Central memory CD4-positive, alpha-beta T cell (primary cell): Measurements from ENCODE around the gene R3HDM4.

Experiments used
- DNase-seq: peaks from one replicate; pipeline ENCODE4 v3.0.0; 2022

Gene R3HDM4

GRCh38 chr19:872266-872951 is 40.6 kb downstream of the R3HDM4 start:
- DNase-seq, result peak; percentile 79

DNA sequence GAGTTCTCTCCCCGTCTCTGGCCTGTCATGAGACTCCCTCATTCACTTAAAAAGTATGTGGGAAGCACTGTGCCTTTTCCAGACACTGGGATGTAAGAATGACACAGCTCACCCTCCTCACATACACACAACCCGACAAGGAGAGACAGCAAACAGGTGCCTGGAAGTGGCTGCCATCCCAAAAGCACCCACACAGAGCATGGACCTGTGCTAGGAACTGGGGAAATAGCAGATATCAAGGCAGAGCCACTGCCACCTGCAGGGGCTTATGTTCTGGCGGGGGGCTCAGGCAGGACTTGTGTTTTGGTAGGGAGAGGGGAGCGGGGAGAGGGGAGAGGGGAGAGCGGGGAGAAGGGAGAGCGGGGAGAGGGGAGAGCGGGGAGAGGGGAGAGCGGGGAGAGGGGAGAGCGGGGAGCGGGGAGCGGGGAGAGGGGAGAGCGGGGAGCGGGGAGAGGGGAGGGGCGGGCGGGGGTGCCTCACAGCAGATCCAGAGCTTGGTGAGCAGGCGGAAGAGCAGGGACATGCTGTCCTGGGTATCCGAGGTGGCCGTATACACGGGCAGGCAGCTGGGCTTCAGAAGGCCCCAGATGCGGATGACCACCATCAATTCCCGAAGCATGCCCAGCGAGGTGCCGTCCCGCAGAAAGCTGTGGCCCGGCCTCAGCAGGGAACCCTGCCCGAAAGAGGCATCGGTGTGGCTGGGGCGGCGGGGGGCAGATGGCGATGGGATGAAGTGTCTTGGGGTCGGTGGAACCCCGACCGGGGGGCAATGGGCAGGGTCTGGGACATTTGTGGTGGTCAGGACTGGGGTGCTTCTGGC is 41.4 kb downstream of the R3HDM4 start:
- DNase-seq, result no peak

GRCh38 chr19:870963-871401 is 42.0 kb downstream of the R3HDM4 start:
- no peak for DNase-seq

- no peak for DNase-seq
Observed at GRCh38 chr19:870314-870713, 42.7 kb downstream of the R3HDM4 start.

DNA sequence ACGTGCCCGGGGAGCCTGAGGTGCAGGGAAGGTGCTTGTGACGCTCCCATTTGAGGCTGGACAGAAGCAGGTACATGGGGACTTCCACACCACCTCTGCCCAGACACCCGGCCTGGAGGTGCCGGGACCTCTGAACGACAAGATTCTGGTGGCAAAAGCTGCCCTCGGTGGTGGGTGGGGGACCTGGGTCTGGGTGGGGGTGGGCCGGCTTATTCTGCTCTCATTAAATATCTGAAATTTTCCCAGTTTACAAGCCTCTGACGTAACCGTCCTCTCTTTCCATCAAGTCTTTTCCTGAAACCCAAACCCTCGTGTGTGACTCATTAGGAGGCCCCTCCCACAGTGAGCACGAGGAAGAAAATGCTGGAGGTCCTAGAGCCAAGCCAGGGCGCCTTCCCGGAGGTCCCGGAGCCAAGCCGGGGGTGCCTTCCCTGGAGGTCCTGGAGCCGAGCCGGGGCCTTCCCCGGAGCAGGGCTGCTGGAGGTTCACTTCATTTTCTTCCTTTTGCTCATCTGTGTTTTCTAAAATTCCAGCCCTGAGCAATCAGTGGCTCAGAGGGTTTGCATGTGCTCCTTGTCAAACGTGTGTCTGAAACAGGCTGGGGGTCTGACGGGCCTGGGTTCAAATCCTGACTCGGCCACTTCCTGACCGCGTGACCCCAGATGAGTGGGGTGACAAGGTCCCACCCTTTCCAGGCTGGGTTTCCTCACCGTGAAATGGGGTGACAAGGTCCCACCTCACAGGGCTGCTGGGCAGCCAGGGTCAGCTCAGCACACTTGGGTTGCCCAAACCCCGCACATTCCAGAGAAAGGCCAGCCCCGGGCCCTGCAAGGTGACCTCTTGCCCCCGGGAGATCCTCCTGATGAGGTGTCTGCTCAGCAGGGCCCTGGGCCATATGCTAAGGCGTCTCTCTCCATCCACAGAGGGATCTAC is 43.5 kb downstream of the R3HDM4 start:
- DNase-seq, result no peak

DNA sequence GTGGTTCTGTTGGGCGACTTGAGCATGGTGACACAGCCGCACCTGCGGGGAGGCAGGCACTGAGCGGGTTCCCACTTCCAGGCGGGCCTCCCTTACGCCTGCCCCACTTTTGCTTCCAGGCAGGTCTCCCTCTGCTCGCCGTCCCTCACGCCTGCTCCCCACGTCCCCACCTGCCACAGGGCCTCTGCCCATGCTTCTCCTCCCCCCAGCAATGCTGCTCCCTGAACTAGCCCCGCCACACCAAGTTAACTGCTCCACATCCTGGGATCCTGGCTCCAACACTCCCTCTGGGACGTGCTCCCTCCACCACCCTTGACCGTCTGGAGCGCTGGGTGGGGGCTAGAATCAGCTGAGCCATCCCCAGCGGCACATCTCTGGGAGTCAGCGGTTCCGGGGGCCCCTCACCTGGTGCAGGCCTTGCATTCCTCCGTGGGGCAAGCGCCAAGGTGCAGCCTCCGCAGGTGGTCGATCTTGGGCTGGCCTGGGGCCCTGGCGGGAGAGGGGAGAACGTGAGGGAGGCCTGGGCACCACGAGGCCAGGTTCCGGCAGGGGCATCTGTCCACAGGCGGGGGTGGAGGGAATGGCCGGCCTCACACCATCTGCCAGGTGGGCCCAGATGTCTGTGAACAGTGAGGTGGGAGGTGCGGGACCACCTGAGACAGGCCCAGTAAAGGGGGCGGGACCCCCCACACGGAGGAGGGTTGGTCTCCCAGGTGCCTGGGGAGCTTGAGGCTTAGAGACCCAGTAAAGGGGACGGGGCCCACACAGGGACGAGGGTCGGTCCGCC is 44.4 kb downstream of the R3HDM4 start:
- DNase-seq, result no peak

- DNase-seq, result no peak
Observed at GRCh38 chr19:867855-868457, 45.1 kb downstream of the R3HDM4 start.

DNA sequence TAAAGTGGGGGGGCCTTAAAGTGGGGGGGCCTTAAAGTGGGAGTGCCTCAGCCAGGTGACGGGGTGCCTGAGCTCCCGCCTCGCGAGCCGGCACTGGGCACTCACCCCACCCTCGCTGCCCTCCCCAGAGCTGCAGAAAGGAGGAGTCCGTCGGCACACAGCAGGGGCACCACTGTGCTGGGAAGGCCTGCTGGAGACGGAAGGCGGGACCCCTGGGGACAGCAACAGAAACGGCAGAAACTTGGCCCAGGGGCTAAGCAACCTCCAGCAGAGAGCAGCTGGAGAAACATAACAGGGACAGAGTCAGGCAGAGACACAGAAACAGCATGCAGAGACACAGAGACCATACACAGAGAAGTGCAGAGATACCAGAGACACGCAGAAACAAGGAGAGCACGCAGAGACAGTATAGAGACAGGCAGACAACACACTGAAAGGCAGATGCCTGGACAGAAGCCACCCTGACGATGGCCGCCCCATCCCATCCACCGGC is 45.7 kb downstream of the R3HDM4 start:
- DNase-seq, result no peak

DNA sequence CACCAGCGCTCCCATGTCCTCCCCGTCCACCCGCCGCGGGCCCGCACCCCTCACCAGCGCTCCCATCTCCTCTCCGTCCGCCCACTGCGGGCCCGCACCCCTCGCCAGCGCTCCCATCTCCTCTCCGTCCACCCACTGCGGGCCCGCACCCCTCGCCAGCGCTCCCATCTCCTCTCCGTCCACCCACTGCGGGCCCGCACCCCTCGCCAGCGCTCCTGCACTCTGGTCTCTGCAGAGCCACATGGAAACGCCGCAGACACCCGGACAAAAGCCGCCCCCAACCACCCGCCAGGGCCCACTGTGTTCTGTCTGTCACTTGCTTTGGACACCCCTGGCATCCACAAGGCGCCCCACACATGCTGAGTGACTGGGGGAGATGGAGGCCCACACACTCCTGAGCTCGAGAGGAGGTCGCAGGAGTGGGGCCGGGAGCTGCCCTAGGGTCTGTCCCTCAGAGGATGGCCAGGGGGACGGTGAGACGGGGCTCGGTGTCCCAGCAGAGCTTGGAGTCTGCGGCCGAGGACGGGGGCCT is 46.2 kb downstream of the R3HDM4 start:
- DNase-seq, result no peak

GRCh38 chr19:863315-863620 is 49.8 kb downstream of the R3HDM4 start:
- no peak for DNase-seq

DNA sequence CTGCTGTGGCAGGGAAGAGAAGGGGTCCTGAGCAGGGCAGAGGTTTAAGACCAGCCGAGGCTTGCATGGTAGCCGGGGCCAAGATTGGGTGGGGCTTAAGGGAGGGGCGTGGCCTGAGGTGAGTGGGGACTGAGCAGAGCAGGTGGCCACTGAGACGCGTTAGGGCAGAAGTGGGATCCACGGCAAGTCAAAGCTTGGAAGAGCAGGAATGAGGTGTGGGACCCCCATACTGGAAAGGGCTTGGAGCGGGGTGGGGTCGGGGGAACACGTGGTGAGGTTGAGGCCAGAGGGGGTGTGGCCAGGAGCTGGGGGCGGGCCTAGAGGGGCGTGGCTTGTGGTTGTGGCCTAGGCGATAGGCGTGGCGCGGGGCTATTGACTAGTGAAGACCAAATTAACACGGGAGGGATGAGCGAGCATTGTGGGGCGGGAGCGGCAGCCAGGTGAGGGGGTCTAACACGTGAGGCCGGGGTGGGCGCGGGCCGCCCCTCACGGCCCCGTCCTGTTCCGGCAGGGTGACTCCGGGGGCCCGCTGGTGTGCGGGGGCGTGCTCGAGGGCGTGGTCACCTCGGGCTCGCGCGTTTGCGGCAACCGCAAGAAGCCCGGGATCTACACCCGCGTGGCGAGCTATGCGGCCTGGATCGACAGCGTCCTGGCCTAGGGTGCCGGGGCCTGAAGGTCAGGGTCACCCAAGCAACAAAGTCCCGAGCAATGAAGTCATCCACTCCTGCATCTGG is 50.3 kb downstream of the R3HDM4 start:
- DNase-seq, result peak; percentile 75

DNA sequence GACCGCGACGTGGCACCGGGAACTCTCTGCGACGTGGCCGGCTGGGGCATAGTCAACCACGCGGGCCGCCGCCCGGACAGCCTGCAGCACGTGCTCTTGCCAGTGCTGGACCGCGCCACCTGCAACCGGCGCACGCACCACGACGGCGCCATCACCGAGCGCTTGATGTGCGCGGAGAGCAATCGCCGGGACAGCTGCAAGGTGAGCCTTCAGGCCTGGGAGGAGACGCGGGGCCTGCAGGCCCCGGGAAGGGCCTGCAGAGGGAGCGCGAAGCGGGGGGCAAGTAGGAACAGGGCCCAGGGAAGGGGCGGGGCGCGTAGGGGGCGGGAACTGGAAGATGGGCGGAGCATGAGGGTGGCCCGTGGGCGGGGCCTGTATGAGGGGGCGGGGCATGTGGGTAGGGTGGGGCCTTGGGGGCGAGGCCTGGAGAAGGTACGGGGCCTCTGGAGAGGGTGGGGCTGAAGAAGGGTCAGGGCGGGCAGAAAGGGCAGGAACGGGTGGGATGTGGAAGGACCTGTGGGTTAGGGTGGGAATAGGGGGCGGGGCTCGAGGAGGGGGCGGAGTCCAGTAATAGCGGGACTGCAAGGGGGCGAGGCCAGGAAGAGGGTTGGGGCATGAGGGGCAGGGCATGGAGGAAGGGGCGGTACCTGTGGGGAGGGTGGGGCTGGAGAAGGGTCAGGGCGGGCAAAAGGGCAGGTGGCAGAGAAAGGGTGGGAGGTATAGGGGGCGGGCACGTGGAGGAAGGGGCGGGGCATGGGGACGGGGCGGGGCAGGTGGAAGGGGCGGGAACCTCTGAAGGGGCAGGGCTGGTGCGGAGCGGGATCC is 51.1 kb downstream of the R3HDM4 start:
- DNase-seq, result peak; percentile 37

DNA sequence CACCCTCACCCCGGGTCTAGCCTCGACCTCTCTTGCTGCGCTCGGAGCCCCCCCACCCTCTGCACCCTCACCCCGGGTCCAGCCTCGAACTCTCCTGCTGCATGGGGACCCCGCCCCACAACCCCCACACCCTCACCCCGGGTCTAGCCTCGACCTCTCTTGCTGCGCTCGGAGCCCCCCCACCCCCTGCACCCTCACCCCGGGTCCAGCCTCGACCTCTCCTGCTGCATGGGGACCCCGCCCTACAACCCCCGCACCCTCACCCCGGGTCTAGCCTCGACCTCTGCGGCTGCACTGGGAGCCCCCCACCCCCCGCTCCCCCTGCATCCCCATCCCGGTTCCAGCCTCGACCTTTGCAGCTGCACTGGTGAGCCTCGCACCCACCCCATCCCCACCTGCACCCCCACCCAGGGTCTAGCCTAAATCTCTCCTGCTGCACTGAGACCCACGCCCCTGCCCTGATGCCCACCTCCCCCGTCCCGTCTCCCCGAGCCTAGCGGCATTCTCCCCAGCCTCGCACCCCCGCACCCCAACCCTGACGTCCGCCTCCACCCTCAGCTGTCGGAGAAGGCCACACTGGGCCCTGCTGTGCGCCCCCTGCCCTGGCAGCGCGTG is 51.8 kb downstream of the R3HDM4 start:
- no peak for DNase-seq

DNA sequence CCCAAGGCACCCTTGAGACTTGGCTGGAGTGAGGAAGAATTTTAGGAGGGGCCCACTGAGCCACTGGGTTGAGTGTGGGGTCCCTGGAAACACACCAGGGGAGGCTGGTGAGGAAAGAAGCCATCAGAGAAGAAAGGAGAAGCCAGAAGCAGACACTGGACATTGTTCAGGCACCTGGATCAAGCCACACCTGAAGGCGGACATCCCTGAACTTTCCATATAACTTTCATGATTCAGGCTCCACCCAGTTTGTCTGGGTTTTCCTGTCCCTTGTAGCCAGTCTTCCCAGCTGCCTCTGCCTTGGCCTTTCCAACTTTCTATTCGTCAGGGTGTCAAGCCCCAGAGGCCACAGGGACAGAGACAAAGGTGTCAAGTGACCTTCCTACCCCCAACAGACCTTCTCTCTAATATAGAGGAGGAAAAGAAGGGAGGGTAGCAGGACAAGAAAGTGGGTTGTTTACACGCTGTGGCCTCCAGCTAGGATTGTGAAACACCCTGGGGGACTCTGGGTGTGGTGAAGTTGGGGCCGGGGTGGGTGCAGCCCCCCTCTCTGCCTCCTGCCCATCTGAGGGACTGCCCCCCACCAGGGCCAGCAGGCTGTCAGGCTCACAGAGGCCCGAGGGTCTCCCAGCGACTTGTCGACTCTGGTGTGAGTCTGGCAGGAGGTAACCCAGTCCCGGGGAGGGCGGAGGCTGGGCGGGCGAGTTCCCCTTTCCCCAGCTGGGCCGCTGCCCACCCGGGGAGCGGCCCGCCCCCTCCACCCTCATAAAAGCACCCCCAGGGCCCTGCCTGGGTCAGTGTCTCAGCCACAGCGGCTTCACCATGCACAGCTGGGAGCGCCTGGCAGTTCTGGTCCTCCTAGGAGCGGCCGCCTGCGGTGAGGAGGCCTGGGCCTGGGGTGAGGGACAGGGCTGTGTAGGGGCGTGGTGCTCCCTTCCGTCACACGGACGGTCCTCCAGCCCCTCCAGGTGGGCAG is 53.9 kb downstream of the R3HDM4 start, which contains the start of gene CFD:
TSS of gene CFD (plus strand) at position 797 of the 976 bp plus-strand sequence. CDS start at position 823, 26 bp downstream.
- no peak for DNase-seq

GRCh38 chr19:858284-858683 is 54.7 kb downstream of the R3HDM4 start:
- DNase-seq, result no peak

DNA sequence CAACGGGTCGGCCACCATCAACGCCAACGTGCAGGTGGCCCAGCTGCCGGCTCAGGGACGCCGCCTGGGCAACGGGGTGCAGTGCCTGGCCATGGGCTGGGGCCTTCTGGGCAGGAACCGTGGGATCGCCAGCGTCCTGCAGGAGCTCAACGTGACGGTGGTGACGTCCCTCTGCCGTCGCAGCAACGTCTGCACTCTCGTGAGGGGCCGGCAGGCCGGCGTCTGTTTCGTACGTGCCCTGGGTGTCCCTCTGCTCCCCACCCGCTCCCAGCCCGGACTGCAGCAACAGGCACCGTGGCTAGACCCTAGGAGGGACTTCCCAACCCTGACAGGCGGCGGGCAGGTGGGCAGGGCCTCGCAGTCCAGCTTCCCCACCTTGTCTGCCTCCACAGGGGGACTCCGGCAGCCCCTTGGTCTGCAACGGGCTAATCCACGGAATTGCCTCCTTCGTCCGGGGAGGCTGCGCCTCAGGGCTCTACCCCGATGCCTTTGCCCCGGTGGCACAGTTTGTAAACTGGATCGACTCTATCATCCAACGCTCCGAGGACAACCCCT is 57.4 kb downstream of the R3HDM4 start:
- no peak for DNase-seq

DNA sequence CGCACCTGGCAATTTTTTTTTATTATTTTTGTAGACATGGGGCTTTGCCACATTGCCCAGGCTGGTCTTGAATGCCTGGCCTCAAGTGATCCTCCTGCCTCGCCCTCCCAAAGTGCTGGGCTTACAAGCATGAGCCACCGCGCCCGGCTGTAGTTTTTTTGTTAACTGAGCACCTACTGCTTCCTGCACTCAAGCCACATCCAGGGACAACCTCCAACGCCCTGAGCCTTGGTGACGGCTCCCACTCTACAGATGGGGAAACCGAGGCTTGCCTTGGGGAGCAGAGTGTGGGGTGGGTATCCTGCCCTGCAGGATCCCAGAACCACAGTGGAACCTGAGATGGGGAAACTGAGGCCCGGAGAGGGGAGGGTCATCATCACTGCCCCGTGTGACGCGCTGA is 57.9 kb downstream of the R3HDM4 start:
- DNase-seq, result no peak

DNA sequence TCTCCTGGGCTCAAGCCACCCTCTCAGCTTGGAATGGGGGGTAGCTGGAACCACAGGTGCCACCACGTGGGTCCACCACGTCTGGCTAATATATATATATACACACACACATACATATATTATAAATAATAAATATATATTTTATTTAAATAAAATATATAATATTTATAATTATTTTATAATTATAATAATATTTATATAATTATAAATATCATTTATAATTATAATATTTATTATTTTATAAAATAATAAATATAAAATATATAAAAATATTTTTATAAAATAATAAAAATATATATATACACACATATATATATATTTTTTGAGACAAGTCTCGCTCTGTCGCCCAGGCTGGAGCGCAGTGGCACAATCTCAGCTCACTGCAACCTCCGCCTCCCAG is 58.5 kb downstream of the R3HDM4 start:
- DNase-seq, result no peak
